ENCODE results near the gene LIME1.

- TF ChIP-seq CTCF (IDR thresholded peaks at IDR 0.05; ENCODE audit: control extremely low read depth in 1 of 3, insufficient read depth in 1 of 3, low read depth in 1 of 3, low read length in 3 of 3) (no peak), POLR2A (IDR thresholded peaks at IDR 0.05; ENCODE audit: control extremely low read depth in 1 of 2, low read depth in 2 of 2, low read length in 2 of 2) (no peak), EP300 (IDR thresholded peaks at IDR 0.05; ENCODE audit: borderline replicate concordance in 1 of 2, low read depth in 2 of 2, low read length in 2 of 2) (no peak), GABPA (IDR thresholded peaks at IDR 0.05; ENCODE audit: borderline replicate concordance, insufficient read depth, low read length) (no peak), TEAD4 (IDR thresholded peaks at IDR 0.05; ENCODE audit: low read depth, low read length) (no peak), POLR2AphosphoS5 (IDR thresholded peaks at IDR 0.05; ENCODE audit: low read depth, low read length) (no peak), USF2 (IDR thresholded peaks at IDR 0.05; ENCODE audit: low read length) (no peak)
These were observed 32.4 kb downstream of the LIME1 start for GRCh38 chr20:63768591-63769515.
